Measurements from ENCODE around the gene CFAP92. TPM values are rescaled to one million over a fixed set of nuclear protein-coding genes. Genes with fewer than 3 reads are reported as not detected.
A peak's percentile ranks its signal among the peaks of the same experiment; 100 is the strongest.

Gene CFAP92, protein sequence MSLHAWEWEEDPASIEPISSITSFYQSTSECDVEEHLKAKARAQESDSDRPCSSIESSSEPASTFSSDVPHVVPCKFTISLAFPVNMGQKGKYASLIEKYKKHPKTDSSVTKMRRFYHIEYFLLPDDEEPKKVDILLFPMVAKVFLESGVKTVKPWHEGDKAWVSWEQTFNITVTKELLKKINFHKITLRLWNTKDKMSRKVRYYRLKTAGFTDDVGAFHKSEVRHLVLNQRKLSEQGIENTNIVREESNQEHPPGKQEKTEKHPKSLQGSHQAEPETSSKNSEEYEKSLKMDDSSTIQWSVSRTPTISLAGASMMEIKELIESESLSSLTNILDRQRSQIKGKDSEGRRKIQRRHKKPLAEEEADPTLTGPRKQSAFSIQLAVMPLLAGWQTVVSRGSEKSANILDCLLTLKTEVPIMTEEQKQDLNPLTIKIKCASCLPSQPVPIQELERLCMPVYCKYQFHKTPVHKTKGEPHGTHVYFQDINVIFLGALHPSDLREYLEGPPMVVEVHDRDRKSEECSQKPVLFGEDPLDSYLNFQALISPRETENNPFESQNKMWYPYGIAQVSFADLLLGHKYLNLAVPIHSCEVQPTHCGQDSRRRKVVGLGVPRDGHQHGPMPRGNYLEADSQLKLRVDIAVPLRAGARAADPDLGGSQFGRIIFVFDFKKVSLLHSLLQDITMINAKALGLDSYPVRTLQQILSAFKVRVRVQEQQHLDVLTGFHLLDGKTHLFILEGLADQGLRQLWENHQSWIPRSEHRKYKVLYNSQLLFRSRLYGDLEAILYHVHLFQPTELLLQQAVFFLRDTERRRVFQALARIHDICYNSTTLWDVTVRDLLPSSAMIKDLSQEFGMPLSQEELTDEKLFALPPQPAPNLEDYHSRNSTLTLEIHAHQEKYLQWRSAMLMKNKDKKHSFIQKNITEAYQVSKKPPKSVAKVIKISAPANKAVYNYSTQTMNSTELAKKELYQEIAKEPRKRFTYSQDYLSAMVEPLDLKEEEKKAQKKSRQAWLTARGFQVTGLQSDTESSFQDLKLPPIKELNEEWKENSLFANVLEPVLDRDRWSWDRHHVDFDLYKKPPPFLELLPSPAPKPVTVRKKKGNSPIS
- under 1 TPM; 0.59 to 0.66 TPM for polyA plus RNA-seq

DNA sequence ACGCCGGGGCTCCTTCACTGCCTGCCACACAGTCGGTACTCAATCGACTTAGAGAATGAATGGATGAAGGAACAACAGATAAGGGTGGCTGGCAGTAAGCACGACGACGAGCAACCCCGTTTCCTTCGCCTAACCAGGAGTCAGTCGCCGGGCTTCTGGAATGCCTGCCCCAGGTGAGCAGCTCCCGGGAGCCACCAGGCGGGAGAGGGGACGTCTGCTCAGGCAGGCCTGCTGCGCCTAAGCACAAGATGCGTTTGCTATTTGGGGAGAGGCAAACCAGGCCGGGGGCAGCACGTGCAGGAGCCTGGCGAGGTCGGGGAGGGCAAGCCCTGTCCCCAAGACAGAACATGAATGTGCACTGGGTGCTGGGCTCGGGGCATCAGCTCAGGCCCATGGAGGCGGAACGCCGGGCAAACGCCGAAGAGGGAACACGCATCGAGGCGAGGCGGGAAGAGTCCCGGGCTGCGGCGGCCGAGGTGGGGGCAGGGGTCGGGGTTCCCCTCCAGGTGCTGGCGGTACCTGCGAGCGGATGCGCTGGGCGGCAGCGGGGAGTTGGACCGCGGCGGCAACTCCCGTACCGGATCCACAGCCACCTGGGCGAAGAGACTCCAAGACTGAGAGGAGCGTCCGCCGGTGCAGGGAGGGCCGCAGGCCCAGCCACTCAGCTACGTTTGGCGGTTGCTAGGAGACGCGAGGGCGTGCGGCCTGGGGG, at the start of gene CFAP92:
Gene CFAP92, minus strand, starts transcription at position 616 of the 712 bp plus-strand sequence. CDS start 772 bp downstream, outside the sequence.
- Histone ChIP-seq H3K4me3 (ENCODE audit: low read depth in 1 of 2, low read length in 2 of 2) (peak within 1 kb of the TSS; percentile 23 to 29), H3K4me1 (ENCODE audit: control insufficient read depth in 2 of 2, insufficient read depth in 2 of 2, low read length in 1 of 2) (peaks cover 7 to 10% of the 10 kb centered on the region in 2 donors), H3K36me3 (ENCODE audit: control insufficient read depth in 2 of 2, insufficient read depth in 2 of 2, low read length in 1 of 2) (no peaks in the 10 kb centered on the region), H3K27ac (ENCODE audit: low read depth in 2 of 2, low read length in 1 of 2) (no peak within 1 kb of the TSS), H3K27me3 (ENCODE audit: control insufficient read depth in 1 of 2, insufficient read depth in 2 of 2, low read length in 2 of 2) (no peaks in the 10 kb centered on the region), H3K9me3 (ENCODE audit: control insufficient read depth in 2 of 2, insufficient read depth in 1 of 2, low read depth in 1 of 2, low read length in 1 of 2) (no peaks in the 10 kb centered on the region)
- 11 to 12% methylated on average over 57 of the region's 57 CpGs for WGBS, 2 donors

DNA sequence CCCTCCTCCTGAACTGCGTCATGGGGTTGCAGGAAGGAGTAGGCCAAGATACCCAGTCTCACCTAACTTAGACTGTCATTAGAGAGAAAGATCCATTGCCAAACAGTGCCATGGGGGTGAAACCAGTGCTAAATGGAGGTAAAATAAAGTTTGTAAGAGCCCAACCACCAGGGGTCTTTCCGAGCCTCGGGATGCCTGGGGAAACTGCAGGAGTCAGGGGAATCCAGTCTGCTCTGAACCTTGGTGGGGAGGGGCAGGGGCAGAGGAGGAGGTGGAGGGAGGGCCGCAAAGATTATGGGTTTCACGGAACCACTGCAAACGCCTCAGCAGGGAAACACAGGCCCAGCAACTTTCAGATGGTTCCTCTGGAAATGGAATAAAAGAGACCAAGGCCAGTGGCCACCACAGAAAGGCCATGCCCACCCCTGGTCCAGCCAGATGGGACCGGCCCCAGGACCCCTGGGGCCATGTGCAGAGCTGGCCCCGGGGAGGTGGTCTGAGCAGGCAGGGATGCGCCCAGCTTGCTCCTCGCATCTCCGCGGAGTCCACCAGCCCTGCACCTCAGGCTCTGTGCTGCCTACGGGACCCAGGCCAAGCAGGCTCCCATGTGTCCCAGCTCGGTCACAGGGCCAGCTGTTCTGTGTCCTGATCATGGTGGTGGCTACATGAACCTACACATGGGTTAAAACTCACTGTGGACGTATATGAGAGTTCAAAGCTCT, 46.9 kb upstream of the CFAP92 start:
- H3K9me3 ChIP-seq (ENCODE audit: control insufficient read depth in 2 of 2, insufficient read depth in 1 of 2, low read depth in 1 of 2, low read length in 1 of 2) = no peaks in the 10 kb centered on the region
- WGBS, 2 donors = 89 to 90% methylated on average over 15 of the region's 15 CpGs
- no peaks in the 10 kb centered on the region for H3K27me3 ChIP-seq (ENCODE audit: control insufficient read depth in 1 of 2, insufficient read depth in 2 of 2, low read length in 2 of 2)
- peaks cover 0 to 6% of the 10 kb centered on the region in 2 donors for H3K4me1 ChIP-seq (ENCODE audit: control insufficient read depth in 2 of 2, insufficient read depth in 2 of 2, low read length in 1 of 2)
- no peak overlapping the region for H3K27ac ChIP-seq (ENCODE audit: low read depth in 2 of 2, low read length in 1 of 2)
- no peaks in the 10 kb centered on the region for H3K36me3 ChIP-seq (ENCODE audit: control insufficient read depth in 2 of 2, insufficient read depth in 2 of 2, low read length in 1 of 2)
- no peak overlapping the region for H3K4me3 ChIP-seq (ENCODE audit: low read depth in 1 of 2, low read length in 2 of 2)

DNA sequence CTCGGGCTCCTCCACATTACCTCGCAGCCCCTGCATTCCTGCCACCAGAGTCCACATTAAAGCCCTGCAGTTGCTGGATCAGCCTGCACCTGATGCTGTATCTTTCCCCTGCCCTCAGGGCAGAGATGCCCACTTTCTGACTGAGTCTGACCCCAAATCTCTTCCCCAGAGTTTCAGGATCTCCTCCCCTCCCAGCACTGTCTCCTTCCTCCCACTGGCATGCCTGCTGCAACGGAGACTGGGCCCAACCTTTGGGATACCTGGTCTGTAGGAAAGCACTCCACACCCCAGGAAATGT, 46.1 kb upstream of the CFAP92 start:
- H3K9me3 ChIP-seq (ENCODE audit: control insufficient read depth in 2 of 2, insufficient read depth in 1 of 2, low read depth in 1 of 2, low read length in 1 of 2) = no peaks in the 10 kb centered on the region

DNA sequence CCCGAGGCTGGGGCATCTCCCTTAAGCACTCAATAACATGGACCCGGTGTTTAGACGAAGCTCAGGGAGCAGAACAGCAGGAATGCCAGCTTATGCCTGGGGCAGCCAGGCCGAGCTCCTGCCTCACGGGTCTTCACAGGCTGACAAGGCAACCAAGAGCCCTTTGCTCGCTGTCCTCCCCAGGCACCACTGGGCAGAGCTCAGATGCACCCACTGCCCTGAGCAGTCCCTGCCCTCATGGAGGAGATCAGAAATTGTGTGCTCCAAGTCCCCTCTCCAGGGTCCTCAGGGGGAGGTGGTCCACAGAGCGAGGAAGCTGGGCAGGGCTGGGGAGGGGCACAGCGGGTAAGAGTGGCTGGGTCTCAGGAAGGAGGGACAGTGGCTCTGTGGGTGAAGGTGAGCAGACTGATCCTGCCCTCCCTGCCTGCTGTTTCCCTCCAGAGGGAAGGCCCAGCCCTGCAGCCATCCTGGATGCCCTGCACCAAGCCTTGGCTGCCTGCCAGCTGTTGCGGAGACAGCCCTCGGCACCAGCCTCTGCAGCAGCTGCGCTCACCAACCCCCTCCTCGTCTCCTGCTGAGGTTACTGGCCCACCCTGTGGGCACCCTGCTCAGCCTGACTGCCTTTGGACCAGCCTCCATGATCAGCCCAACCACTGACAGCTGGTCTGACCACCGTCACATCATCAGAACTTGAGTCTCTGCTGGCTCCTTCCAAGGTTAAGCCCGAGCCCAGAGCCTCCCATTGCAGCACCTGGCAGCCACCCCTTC, 45.6 kb upstream of the CFAP92 start:
- peaks cover 0 to 4% of the 10 kb centered on the region in 2 donors for H3K4me1 ChIP-seq (ENCODE audit: control insufficient read depth in 2 of 2, insufficient read depth in 2 of 2, low read length in 1 of 2)
- H3K9me3 ChIP-seq (ENCODE audit: control insufficient read depth in 2 of 2, insufficient read depth in 1 of 2, low read depth in 1 of 2, low read length in 1 of 2) = no peaks in the 10 kb centered on the region
- H3K36me3 ChIP-seq (ENCODE audit: control insufficient read depth in 2 of 2, insufficient read depth in 2 of 2, low read length in 1 of 2) = no peaks in the 10 kb centered on the region
- no peak overlapping the region for H3K27ac ChIP-seq (ENCODE audit: low read depth in 2 of 2, low read length in 1 of 2)
- no peak overlapping the region for H3K4me3 ChIP-seq (ENCODE audit: low read depth in 1 of 2, low read length in 2 of 2)
- no peaks in the 10 kb centered on the region for H3K27me3 ChIP-seq (ENCODE audit: control insufficient read depth in 1 of 2, insufficient read depth in 2 of 2, low read length in 2 of 2)
- WGBS, 2 donors = 56 to 63% methylated on average over 14 of the region's 14 CpGs

More for the DNA sequence above, 46.1 kb upstream of the CFAP92 start:
- H3K4me1 ChIP-seq (ENCODE audit: control insufficient read depth in 2 of 2, insufficient read depth in 2 of 2, low read length in 1 of 2) = peaks cover 0 to 4% of the 10 kb centered on the region in 2 donors
- 66 to 70% methylated on average over 3 of the region's 3 CpGs for WGBS, 2 donors
- H3K36me3 ChIP-seq (ENCODE audit: control insufficient read depth in 2 of 2, insufficient read depth in 2 of 2, low read length in 1 of 2) = no peaks in the 10 kb centered on the region
- H3K27ac ChIP-seq (ENCODE audit: low read depth in 2 of 2, low read length in 1 of 2) = no peak overlapping the region
- H3K27me3 ChIP-seq (ENCODE audit: control insufficient read depth in 1 of 2, insufficient read depth in 2 of 2, low read length in 2 of 2) = no peaks in the 10 kb centered on the region
- no peak overlapping the region for H3K4me3 ChIP-seq (ENCODE audit: low read depth in 1 of 2, low read length in 2 of 2)

DNA sequence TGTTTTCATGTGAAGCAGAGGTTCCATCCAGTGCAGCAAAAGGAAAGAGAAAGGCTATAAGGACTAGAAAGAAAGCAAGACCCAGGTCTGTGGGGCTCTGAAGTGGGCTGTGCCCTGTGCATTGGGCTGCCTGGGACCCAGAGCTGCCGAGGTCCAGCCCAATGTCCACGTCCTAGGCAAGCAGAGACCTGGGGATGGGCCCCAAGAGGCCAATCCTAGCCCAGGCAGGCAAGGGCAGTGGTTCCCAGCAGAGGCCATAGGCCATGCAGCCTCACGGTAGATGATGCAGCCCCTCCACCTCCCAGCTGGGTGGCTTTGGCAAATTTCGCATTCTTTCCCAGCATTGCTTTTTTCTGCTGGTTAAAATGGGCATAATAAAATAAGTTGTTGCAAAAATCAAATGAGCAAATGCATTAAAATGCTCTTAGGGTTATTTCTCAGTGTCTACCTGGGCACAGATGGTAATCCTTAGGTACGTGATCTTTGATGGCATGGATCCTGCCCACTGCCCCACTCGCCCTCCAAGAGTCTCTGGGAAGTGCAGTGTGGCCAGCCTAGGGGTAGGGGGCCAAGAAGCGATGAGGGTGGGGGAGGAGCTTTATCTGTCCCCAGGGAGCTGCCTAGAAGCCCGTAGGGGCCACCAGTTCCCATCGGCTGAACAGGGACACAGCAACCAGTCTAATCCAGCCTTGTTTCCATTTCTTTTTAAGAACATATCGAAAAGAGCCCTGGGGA, 44.4 kb upstream of the CFAP92 start:
- Histone ChIP-seq H3K27me3 (ENCODE audit: control insufficient read depth in 1 of 2, insufficient read depth in 2 of 2, low read length in 2 of 2) (no peaks in the 10 kb centered on the region), H3K36me3 (ENCODE audit: control insufficient read depth in 2 of 2, insufficient read depth in 2 of 2, low read length in 1 of 2) (no peaks in the 10 kb centered on the region)
- WGBS, 2 donors = 86 to 87% methylated on average over 10 of the region's 10 CpGs

DNA sequence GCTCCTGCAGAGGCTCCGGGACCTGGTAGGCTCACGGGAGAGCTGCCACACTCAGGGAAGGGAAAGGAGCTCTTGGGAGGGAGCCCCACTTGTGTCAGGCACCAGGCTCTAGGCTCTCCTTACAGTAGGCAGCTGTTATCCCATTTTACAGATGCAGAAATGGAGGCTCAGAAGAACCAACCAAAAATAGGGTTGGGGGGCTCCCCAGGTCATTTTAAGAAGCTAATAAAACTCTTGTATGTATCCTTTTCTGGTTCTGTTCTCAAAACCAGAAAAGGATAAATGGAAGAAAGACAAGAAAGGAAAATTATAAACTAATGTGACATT, 43.2 kb upstream of the CFAP92 start:
- Histone ChIP-seq H3K27ac (ENCODE audit: low read depth in 2 of 2, low read length in 1 of 2) (no peak overlapping the region), H3K36me3 (ENCODE audit: control insufficient read depth in 2 of 2, insufficient read depth in 2 of 2, low read length in 1 of 2) (no peaks in the 10 kb centered on the region), H3K27me3 (ENCODE audit: control insufficient read depth in 1 of 2, insufficient read depth in 2 of 2, low read length in 2 of 2) (no peaks in the 10 kb centered on the region), H3K9me3 (ENCODE audit: control insufficient read depth in 2 of 2, insufficient read depth in 1 of 2, low read depth in 1 of 2, low read length in 1 of 2) (no peaks in the 10 kb centered on the region), H3K4me3 (ENCODE audit: low read depth in 1 of 2, low read length in 2 of 2) (no peak overlapping the region), H3K4me1 (ENCODE audit: control insufficient read depth in 2 of 2, insufficient read depth in 2 of 2, low read length in 1 of 2) (peaks cover 0 to 7% of the 10 kb centered on the region in 2 donors)
- 0 to 9% methylated on average over 2 of the region's 2 CpGs for WGBS, 2 donors

More for the DNA sequence above, 44.4 kb upstream of the CFAP92 start:
- H3K4me3 ChIP-seq (ENCODE audit: low read depth in 1 of 2, low read length in 2 of 2) = no peak overlapping the region
- no peak overlapping the region for H3K27ac ChIP-seq (ENCODE audit: low read depth in 2 of 2, low read length in 1 of 2)
- no peaks in the 10 kb centered on the region for H3K9me3 ChIP-seq (ENCODE audit: control insufficient read depth in 2 of 2, insufficient read depth in 1 of 2, low read depth in 1 of 2, low read length in 1 of 2)
- peaks cover 0 to 4% of the 10 kb centered on the region in 2 donors for H3K4me1 ChIP-seq (ENCODE audit: control insufficient read depth in 2 of 2, insufficient read depth in 2 of 2, low read length in 1 of 2)

DNA sequence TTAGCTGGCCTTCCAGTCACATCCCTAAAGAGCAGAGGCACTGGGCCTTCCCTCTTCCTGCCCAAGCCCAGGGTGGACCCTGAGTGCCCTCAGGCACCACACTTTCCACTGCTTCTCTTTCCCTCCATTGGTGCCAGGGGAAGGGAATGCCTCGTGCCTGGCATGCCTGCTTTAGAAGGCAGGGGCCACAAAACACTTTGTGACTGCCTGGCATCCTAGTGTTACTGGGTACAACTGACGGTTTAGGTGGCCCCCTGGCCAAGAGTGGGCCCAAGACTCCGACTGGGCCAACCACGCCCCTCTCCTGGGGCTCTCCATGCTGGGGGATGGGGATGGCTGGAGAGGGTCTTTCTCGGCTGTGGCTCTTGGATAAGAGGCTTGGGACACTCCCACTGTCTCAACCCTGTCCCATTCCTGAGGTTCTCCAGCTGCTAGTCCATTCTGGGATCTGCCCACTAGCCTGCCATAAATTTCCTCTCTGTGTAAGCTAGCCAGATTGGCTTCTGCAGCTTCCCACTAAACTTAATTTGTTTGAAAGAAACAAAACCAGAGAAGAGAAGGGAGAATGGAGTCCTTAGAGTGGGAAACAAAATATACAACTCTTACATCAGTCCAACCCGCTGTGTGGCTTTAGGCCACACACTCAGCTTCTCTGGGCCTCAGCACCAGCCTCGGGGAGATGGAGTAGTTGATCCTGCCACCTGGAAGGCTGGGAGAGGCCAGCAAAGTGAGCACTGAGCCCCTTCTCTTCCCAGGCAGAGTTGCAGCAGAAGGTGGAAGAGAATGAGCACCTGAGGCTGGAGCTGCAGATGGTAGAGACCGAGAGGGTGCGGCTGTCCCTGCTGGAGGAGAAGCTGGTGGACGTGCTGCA, 42.6 kb upstream of the CFAP92 start:
- no peak overlapping the region for H3K27ac ChIP-seq (ENCODE audit: low read depth in 2 of 2, low read length in 1 of 2)
- no peak overlapping the region for H3K4me3 ChIP-seq (ENCODE audit: low read depth in 1 of 2, low read length in 2 of 2)
- peaks cover 0 to 7% of the 10 kb centered on the region in 2 donors for H3K4me1 ChIP-seq (ENCODE audit: control insufficient read depth in 2 of 2, insufficient read depth in 2 of 2, low read length in 1 of 2)
- 74 to 77% methylated on average over 10 of the region's 10 CpGs for WGBS, 2 donors
- H3K9me3 ChIP-seq (ENCODE audit: control insufficient read depth in 2 of 2, insufficient read depth in 1 of 2, low read depth in 1 of 2, low read length in 1 of 2) = no peaks in the 10 kb centered on the region
- no peaks in the 10 kb centered on the region for H3K27me3 ChIP-seq (ENCODE audit: control insufficient read depth in 1 of 2, insufficient read depth in 2 of 2, low read length in 2 of 2)
- no peaks in the 10 kb centered on the region for H3K36me3 ChIP-seq (ENCODE audit: control insufficient read depth in 2 of 2, insufficient read depth in 2 of 2, low read length in 1 of 2)
